GM18508 (cell line): ENCODE data around the gene DPYD.
A peak's percentile ranks its signal among the peaks of the same experiment; 100 is the strongest.

ENCODE experiments used
- ATAC-seq: cut with Tn5 transposase; IDR thresholded peaks from one replicate; pipeline ENCODE4 v1.9.1; 2021; ENCODE audit warnings: moderate number of reproducible peaks; ENCODE audit not compliant: insufficient read depth, unreplicated experiment

The DPYD gene

DNA sequence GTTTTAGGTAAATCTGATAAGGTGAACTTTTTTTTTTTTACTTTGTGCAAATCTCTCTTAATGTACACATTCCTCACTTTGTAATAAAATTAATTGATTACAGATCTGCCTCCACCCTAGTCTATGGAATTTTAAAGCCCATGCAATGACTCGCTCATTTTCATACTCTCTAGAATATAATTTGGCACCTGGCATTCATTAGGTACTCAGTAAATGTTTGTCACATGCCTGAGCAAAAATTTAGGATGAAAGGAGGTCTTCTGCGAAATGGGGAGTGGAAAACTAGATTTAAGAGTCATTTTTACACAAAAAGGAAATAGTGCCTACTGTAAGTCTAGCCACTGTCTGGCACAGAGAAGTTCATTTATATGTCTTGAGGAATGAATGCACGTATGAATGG, 350.1 kb downstream of the DPYD start:
- ATAC-seq, result no peak

DNA sequence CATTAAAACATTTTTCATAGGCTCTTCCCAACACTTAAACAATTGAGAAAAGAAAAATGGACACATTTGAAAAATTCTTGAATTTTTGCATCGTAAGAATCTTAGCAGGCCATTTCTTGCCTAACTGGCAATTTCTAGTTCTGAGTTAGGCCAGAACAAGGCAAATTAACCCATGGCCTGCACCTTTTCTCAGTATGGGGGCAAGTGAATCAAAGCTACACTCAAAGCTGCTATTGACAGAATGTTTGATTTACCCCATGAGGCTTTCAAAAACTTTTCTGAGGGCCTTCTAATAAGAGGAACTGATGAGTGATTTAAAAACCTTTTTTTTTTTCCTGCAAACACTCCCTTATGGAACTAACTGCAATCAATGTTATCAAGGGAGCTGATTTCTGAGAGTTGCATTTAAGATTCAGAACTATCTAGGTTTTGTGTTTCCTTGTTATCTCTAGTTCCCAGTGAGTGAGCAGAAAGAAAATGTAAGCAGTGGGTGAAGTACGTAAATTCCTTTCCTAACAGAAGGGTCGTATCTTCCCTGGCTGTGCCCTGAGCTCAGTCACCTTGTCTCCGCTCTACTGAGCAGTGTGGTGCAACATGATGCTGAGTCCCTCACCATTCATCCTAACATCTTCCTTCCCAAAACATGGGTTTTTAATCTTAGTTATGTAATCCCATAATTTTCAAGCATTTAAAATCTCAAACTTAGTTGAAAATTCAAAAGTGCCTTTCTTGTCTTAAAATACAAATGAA, 353.7 kb downstream of the DPYD start:
- no peak for ATAC-seq

DNA sequence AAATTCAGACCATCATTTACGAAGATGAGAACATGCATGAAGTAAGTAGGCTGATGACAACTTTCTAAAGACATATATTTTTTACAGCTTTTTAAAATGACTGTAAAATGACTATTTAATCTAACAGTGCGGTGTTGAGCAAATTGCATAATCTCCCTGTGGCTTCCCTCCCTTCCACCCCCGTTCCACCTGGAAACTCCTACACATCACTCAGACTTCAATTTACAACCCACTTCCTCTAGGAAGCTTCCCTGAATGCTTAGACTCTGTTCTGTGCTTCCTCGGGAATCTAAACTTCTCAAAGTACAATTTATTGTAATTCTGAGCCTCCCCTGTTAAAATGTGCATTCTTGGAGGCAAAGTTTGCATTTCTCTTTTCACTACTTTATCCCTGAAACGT, 354.9 kb downstream of the DPYD start:
- ATAC-seq, result no peak

DNA sequence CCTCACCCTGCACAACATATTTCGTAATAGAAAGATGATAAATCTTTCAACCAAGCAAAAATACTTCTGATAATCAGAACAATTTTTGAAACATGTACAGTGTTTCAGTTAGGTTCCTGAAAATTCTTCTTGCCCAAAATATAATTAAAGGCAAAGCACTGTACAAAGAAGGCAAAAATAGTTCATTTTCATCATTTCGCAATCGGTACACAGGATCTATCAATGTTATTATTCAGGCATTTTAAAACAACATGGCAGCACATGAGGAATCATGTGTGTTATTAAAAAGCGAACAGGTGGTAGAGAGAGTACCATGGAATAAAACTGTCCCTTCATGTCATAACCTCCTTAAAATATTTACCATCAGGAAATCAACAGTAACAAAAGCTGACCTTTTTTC, 356.9 kb downstream of the DPYD start:
- no peak for ATAC-seq

DNA sequence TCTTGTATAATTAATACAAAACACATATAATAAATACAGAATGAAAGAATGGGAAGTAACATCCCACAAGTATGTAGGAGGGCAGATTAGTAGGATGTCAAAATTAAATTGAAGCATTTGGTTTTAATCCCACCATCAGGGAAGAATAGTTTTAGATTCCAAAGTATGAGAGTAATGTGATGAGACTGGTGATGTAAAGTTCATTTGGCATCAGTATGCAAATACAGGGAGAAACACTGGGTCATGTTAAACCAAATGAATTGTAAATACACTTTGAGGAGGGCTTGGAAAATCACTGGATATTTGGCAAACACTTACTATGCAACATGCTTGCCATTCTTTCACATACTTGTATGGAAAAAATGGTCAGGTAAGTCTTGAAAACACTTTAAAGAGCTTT, 358.8 kb downstream of the DPYD start:
- ATAC-seq, result no peak

DNA sequence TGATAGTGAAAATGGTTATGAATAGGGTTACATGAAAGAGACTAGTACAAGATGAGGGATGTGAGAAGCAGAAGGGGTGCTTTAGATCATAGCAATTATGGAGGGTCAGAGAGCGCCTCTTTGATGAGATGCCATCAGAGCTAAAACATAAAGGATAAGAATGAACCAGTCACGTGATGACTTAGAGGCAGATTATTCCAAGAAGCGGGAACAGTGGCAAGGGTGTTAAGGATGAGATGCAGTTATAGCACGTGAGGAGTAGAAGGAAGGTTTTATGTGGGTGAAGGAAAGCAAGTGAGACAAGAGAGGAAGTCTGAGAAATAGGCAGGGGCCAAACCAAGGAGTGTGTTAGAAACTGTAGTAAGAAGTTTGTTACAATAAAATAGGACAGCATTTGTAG, 360.1 kb downstream of the DPYD start:
- ATAC-seq, result no peak

DNA sequence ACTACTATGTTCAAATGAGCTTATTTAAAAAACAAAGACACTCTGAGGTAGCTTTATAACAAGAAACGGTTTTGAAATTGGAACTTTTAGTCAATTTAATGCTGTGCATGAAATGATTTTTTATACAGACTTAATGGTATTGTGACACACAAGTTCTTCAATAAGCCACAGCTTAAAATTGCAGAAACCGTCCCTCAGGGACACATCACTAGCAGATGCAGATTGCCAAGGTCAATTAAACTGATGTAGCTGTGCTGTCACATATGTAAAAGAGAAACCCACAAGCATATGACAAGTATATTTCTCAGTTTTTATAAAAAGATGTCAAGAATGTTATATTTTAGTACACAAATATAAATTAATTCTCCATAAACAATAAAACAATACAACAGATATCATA, 366.9 kb downstream of the DPYD start:
- no peak for ATAC-seq

DNA sequence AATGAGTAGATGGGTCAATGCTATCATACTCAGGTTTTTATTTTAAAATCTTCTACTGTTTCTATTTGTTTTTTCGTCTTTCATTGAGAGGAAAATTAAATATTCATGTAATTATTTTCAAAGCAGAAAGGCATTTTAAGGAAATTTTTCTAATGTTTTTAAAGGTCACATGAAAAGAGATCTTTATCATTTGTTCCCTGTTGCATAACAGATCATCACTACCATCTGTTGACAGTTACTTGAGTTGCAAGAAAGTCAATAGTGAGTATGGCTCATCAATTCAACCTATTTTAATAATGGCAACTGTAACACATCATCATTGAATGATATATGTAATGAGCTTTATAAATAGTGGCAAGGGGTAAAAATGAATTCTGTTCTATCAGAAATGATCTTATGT, 369.7 kb downstream of the DPYD start:
- ATAC-seq, result no peak

DNA sequence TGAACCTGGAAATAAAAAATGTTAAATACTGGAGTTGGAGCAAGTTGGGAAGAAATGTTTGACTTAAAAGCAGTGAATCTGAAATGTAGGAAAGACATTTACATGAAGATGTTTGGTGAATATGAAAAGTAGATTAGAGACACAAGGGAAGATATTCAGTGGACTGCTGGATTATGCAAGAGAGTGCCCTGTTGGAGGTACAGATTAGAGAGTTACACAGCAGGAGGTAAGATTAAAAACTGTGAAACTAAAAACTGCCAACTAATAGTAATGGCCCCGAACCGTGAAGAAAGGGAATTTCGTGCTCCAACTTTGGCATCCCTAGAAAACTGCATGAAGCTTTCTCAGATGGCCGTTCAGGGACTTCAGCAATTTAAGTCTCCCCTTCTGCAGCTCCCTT, 375.4 kb downstream of the DPYD start:
- no peak for ATAC-seq

DNA sequence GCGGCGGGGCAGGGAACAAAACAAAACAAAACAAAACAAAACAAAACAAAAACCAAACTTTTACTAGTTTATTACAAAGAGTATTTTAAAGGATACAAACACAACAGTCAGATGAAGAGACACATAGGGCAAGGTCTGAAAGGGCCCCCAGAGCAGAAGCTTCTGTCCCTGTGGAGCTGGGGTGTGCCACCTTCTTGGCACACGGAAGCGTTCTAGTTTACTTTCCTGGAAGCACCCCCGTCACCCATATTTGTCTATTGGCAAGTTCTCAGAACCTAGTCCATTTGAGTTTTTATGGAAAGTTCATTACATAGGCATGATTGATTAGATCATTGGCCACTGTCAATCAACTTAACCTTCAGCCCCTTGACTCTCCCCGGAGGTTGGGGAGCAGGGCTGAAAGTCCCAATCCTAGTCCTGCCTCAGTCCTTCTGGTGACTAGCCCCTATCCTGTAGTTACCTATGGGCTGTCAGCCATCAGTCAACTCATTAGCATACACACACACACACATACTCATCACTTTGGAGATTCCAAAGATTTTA, 380.4 kb downstream of the DPYD start:
- ATAC-seq, result no peak

DNA sequence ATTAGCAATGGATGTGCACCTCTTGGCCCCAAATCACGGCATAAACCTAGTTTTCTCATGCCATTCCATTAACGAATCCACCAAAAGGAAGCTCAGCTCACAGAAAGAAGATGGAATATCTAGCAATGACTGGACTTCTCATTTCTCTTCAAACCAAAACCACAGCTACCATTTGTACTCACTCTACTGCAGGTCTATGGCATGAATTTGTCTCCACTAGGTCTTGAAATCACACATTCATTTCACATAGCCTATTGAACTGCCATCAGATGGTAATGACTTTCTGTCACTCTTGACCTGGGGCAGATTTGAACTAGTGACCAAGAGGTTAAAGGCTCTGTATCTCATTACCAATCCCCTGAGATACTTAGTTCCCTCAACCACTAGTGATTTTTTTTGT, 382.7 kb downstream of the DPYD start:
- no peak for ATAC-seq

DNA sequence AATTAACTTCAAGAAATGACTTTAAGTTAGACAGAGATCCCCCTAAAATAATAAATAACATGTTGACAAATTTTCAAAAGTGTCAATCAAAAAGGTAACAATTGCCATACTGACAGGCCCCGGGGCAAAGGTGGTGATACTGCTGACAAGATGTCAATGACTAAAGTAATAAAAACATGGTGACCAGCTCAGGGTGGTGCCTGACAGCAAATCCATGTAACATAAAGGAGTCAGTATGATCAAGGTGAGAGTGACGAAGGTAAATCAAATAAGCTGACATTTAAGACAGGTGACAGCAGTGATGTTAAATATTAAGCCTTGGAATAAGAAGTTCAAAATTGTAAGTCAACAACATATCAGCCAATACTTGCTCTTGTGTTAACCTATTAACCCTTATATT, 387.5 kb downstream of the DPYD start:
- no peak for ATAC-seq

DNA sequence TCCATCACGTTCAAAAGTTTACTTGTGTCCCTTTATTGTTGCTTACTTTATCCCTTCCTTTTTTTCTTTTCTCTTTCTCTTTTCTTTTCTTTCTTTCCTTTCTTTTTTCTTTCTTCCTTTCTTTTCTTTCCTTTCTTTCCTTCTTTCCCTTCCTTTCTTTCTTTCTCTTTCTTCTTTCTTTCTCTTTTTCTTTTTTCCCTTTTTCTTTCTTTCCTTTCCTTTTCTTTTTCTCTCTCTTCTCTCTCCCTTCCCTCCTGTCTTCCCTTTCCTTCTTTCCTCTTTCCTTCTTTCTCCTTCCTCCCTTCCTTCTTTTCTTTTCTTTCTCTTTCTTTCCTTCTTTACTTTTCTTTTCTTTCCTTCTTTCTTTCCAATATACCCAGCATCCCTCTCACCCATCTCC, 391.2 kb downstream of the DPYD start:
- ATAC-seq, result no peak

DNA sequence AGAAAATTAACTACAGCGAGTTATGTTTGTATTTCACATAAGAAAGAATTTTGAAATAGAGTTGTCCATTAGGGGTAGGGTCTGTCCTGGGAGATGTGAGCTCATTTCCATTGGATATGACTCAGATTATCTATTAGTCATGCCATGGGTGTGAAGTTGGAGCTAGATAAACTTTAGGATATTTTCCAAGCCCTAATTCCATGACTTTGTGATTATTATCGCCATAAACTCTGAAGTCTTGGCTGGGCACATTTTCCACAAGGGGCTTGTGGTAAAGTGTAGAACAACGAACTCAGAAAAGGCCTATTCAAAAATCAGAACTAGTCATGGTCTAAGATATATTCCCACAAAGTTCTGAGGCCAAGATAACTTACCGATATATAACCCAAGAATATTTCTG, 396.6 kb downstream of the DPYD start:
- no peak for ATAC-seq

DNA sequence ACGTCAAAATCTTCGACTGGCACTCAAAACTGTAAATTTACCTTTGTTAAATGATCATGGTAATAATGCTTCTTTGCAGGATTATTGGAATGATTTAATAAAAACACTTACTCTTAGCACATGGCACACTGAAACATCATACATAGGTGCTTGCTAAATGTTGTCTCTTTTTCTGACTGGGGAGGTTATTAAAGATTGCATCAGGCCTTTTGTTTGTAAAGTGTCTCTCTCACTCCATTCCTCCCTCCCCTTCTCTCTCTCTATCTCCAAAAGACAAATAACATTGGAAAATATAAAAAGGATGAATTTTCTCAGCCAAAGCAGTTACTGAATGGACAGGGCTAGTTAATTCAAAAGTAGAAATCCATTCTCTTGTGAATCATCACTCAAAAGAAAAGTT, 404.2 kb downstream of the DPYD start:
- ATAC-seq, result no peak

DNA sequence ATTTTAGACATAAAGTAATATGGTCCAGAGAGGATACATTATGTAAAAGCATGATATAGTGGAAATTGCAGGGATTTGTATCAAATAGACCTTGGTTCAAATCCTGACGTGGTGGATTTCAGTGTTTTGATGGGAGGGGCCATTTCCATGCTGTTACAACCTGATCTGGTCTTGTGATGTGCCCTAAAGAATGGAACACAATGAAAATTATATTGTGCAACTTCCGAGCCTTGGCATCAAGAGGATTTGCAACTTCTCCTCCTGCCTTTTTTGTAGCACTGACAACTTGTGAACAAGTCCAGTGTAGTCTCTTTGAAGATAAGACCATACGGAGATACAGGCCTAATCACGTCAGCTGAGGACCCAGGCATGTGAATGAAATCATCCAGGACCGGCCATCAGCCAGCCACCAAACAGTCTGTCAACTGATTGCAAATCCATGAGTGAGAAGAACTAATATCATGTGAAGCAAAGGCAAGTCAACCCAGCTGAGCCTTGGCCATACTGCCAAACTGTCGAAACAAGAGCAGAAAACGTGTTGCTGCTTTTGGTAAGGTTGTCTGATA, 412.1 kb downstream of the DPYD start:
- no peak for ATAC-seq

DNA sequence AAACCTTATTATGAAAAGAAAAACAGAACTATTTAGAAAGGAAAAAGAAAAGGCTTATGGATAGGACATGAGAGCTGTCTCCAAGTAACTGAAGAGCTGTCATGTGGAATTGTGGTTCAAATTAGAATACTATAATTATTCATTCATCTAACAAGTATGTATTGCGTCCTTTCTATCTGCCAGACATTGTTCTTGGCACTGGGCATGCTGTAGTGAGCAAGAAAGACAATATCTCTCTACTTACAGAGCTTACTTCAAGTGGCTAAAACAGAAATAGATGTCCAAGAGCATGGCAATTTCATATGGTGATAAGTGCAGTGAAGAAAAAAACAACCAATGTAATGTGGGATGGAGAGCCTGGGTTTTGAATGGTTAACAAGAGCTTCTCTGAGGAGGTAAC, 413.0 kb downstream of the DPYD start:
- ATAC-seq, result no peak

DNA sequence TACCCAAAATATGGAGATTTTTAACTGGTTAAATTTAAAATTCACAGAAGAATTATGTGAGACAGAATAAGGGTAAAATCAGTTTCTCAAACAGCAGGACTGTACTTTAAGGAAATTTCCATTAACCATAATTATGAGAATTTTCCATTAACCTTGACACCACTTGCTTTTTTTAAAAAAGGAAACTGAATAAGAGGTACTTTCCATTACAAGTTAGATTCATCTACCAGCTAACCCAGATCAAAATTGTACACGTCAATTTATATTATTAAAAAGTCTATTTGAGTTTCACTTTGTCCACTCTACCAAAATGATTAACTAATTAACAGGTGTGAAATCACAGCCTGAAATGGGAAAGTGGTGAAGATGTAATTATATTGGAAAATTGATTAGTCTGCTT, 414.5 kb downstream of the DPYD start:
- ATAC-seq, result no peak

DNA sequence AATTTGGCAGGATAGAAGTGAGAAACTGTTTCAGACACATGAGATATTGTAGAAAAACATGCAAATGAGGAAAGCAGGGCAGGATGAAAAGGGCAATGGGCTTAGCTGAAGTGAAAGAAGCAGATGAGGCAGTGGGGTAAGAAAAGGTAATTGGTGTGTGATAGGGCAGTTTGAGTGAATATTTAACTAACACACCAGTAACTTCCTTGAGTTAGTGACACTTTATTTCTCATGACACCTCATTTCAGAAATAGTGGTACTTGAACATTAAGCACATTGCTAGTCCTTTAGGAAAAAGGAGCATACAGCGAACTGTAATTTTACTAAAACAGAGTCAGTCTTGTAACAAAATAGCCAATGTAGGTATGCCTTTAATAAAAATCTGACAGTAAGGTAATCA, 415.0 kb downstream of the DPYD start:
- peak; percentile 99 for ATAC-seq

DNA sequence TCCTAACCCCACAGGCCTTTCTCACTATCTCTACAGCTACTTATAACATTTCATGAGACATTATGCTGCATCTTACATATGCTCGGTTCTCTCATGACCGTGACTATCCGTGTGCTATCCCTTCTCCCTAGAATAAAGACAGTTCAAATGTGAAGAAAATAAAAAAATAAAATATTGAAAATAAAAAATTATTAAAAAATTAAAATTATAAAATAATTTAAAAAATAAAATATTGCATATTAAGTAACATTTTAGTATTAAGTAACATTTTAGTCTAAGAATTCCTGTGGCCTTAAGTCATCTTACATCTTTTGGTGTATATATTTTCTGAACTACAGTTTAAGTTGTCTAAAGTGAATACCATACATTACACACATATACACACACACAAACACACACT, 415.5 kb downstream of the DPYD start:
- ATAC-seq, result no peak

DNA sequence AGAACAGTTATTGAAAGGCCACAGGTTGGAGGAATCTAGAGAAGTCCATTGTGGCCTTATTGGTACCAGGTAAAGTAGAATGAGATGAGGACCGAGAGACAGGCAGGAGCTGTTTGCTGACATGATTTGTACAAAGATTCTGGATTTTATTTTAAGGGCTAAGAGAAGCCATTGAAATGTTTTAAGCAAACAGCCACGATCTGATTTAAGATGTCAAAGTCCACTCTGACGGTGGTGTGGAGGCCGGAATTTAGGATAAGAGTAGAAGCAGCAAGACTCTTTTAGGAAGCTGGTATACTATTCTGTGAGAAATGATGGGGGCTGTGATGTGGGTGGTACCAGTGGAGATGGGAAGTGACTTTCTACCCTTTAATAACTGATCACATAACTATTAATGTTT, 418.5 kb downstream of the DPYD start:
- ATAC-seq, result no peak

DNA sequence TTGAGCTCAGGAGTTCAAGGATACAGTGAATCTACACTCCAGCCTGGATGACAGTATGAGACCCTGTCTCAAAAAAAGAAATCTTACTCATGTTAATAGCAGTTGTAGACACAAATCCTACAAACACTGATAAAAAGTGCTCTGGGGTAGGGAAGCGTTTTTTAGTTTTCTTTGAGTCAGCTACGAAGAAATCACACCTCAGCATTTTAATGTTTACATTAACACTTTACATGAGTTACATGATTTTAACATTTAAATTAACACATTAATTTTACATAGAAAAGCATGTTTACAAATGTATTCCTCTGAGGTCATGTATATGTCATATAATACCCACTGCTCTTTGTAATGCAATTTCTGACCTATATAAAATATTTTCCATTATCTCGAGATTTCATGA, 419.2 kb downstream of the DPYD start:
- no peak for ATAC-seq
